CD4-positive, alpha-beta memory T cell (primary cell): ENCODE measurements around the gene CACNA1C. TPM values are rescaled to one million over a fixed set of nuclear protein-coding genes. Genes with fewer than 3 reads are reported as not detected.

Source experiments
- CTCF ChIA-PET: fragments of 350-600 bp; sonication (Branson Sonifier 250); formaldehyde crosslinking; loops from one replicate; lab custom pipeline; 2021; ENCODE audit warnings: inconsistent platforms; ENCODE audit not compliant: partially characterized antibody; lab: Charles Lee
- POLR2A ChIA-PET: fragments of 350-600 bp; sonication (Branson Sonifier 250); formaldehyde crosslinking; loops from one replicate; lab custom pipeline; 2021; ENCODE audit not compliant: partially characterized antibody; lab: Charles Lee
- DNase-seq, 5 donors: peaks; one replicate each; pipeline versions ENCODE4 v3.0.0 to v3.0.0-alpha.2; 2020 to 2022; ENCODE audit warnings: mixed read lengths in 1 of 5
- H3K27ac ChIP-seq: one replicate; pipeline ENCODE4 v1.7.0; 2013; ENCODE audit warnings: low read depth, low read length
- H3K27me3 ChIP-seq: 2 replicates; pipeline ENCODE4 v1.7.0; 2013; ENCODE audit warnings: mild to moderate bottlenecking, low read length, moderate library complexity; ENCODE audit not compliant: insufficient read depth
- H3K36me3 ChIP-seq: 2 replicates; pipeline ENCODE4 v1.7.0; 2013; ENCODE audit warnings: mild to moderate bottlenecking, low read length, moderate library complexity; ENCODE audit not compliant: insufficient read depth
- H3K4me1 ChIP-seq: 2 replicates; pipeline ENCODE4 v1.7.0; 2013; ENCODE audit warnings: mild to moderate bottlenecking, low read length, moderate library complexity; ENCODE audit not compliant: insufficient read depth
- H3K4me3 ChIP-seq, 2 donors: one replicate each; pipeline ENCODE4 v1.7.0; 2013; ENCODE audit warnings: low read length in 2 of 2, mild to moderate bottlenecking in 1 of 2
- H3K9me3 ChIP-seq, 2 donors: one replicate each; pipeline ENCODE4 v1.7.0; 2013; ENCODE audit warnings: low read length in 2 of 2, control low read depth in 1 of 2; ENCODE audit not compliant: control insufficient read depth in 1 of 2
- H3K27ac Mint-ChIP-seq, 7 donors: one replicate each; pipeline ENCODE4 v1.8.0; 2020 to 2021; ENCODE audit warnings: mixed read lengths in 7 of 7, mild to moderate bottlenecking in 6 of 7, inconsistent platforms in 3 of 7, moderate library complexity in 3 of 7
- H3K27me3 Mint-ChIP-seq, 2 donors: one replicate each; pipeline ENCODE4 v1.8.0; 2020 to 2021; ENCODE audit warnings: mixed read lengths in 2 of 2
- H3K36me3 Mint-ChIP-seq, 2 donors: one replicate each; pipeline ENCODE4 v1.8.0; 2020 to 2021; ENCODE audit warnings: mixed read lengths in 2 of 2, inconsistent platforms in 1 of 2, mild to moderate bottlenecking in 1 of 2
- H3K4me1 Mint-ChIP-seq, 4 donors: one replicate each; pipeline ENCODE4 v1.8.0; 2020 to 2021; ENCODE audit warnings: mixed read lengths in 4 of 4, mild to moderate bottlenecking in 1 of 4
- H3K4me3 Mint-ChIP-seq, 8 donors: one replicate each; pipeline ENCODE4 v1.8.0; 2020 to 2021; ENCODE audit warnings: mixed read lengths in 8 of 8, mild to moderate bottlenecking in 7 of 8, moderate library complexity in 6 of 8, inconsistent platforms in 3 of 8
- H3K9me3 Mint-ChIP-seq, 8 donors: one replicate each; pipeline ENCODE4 v1.8.0; 2020 to 2021; ENCODE audit warnings: mixed read lengths in 8 of 8, mild to moderate bottlenecking in 5 of 8, inconsistent platforms in 3 of 8, moderate library complexity in 1 of 8
- intact Hi-C: fragments of 100-400 bp; cut with micrococcal nuclease; formaldehyde crosslinking; loops from one replicate; pipeline ENCODE4 v1.15.1; 2023
- polyA plus RNA-seq, 2 donors: library from polyadenylated mRNA; unstranded; fragments of 300-500 nt; fragmentation: Illumina TruSeq; gene quantifications; one replicate each; pipeline ENCODE4 v1.2.3, GENCODE V29; 2021
- total RNA-seq, 2 experiments: library from RNA; stranded (reverse); gene quantifications; one replicate each; pipeline ENCODE4 v1.2.3, GENCODE V29; 2021

The CACNA1C gene
- total and polyA plus RNA-seq, 4 experiments from 2014 or later = 0.05 to 0.21 (median 0.07) TPM

GRCh38 chr12:2047752-2048151, 5.0 kb upstream of the CACNA1C start:
- H3K9me3 Mint-ChIP-seq = peaks cover 0 to 1% (median 0%) of the 10 kb centered on the region in 8 donors
- no peak overlapping the region for H3K4me3 Mint-ChIP-seq
- H3K36me3 Mint-ChIP-seq = no peaks in the 10 kb centered on the region
- DNase-seq = no peak
- peaks cover 34 to 52% of the 10 kb centered on the region in 2 donors for H3K27me3 Mint-ChIP-seq
- ChIA-PET POLR2A (no interaction called here), CTCF (interaction anchor here (1.6 kb wide), 1 partner anchor 13 kb away, joined by 7 read pairs; no protein-coding TSS in a partner anchor)
- no peaks in the 10 kb centered on the region for H3K9me3 ChIP-seq
- no peak overlapping the region for H3K27ac ChIP-seq
- H3K27me3 ChIP-seq = peaks cover 27% of the 10 kb centered on the region
- peaks cover 5 to 15% (median 10%) of the 10 kb centered on the region in 4 donors for H3K4me1 Mint-ChIP-seq
- H3K4me3 ChIP-seq = no peak overlapping the region
- no peak overlapping the region for H3K27ac Mint-ChIP-seq
- intact Hi-C loops = no loop called here
- no peaks in the 10 kb centered on the region for H3K36me3 ChIP-seq
- peaks cover 6% of the 10 kb centered on the region for H3K4me1 ChIP-seq

GRCh38 chr12:2049604-2050540, 2.9 kb upstream of the CACNA1C start:
- POLR2A ChIA-PET = interaction anchor here (0.6 kb wide), 1 partner anchor 577 kb away, joined by 3 read pairs; no protein-coding TSS in a partner anchor
- intact Hi-C loops = no loop called here
- peaks cover 43 to 55% of the 10 kb centered on the region in 2 donors for H3K27me3 Mint-ChIP-seq
- H3K4me3 Mint-ChIP-seq = peak overlapping the region in 1 of 8 donors; percentile 7
- peak overlapping the region in 1 of 7 donors; percentile 14 for H3K27ac Mint-ChIP-seq
- Histone ChIP-seq H3K9me3 (no peaks in the 10 kb centered on the region), H3K4me1 (peaks cover 6% of the 10 kb centered on the region), H3K27me3 (peaks cover 30% of the 10 kb centered on the region), H3K36me3 (no peaks in the 10 kb centered on the region), H3K4me3 (no peak overlapping the region), H3K27ac (no peak overlapping the region)
- DNase-seq = no peak
- H3K4me1 Mint-ChIP-seq = peaks cover 13 to 27% (median 20%) of the 10 kb centered on the region in 4 donors
- no peaks in the 10 kb centered on the region for H3K36me3 Mint-ChIP-seq
- CTCF ChIA-PET = interaction anchor here (1.7 kb wide), 1 partner anchor 16 kb away, joined by 7 read pairs; no protein-coding TSS in a partner anchor
- H3K9me3 Mint-ChIP-seq = peaks cover 0 to 1% (median 0%) of the 10 kb centered on the region in 8 donors

- no peak overlapping the region for H3K27ac Mint-ChIP-seq
- no peaks in the 10 kb centered on the region for H3K36me3 Mint-ChIP-seq
- Histone ChIP-seq H3K27me3 (peaks cover 37% of the 10 kb centered on the region), H3K9me3 (no peaks in the 10 kb centered on the region), H3K4me3 (no peak overlapping the region), H3K36me3 (no peaks in the 10 kb centered on the region), H3K4me1 (peaks cover 6% of the 10 kb centered on the region), H3K27ac (no peak overlapping the region)
- H3K27me3 Mint-ChIP-seq = peaks cover 53 to 67% of the 10 kb centered on the region in 2 donors
- H3K4me1 Mint-ChIP-seq = peaks cover 13 to 27% (median 20%) of the 10 kb centered on the region in 4 donors
- intact Hi-C loops = no loop called here
- H3K4me3 Mint-ChIP-seq = peak overlapping the region; percentile 49 to 81 (median 76)
- no peak for DNase-seq
- peaks cover 0 to 1% (median 0%) of the 10 kb centered on the region in 8 donors for H3K9me3 Mint-ChIP-seq
- ChIA-PET CTCF (no interaction called here), POLR2A (no interaction called here)
Measured at GRCh38 chr12:2051700-2052621, 826 bp upstream of the CACNA1C start.

GRCh38 chr12:2053691-2054090, 904 bp downstream of the CACNA1C start:
- Histone ChIP-seq H3K36me3 (no peaks in the 10 kb centered on the region), H3K27me3 (peaks cover 37% of the 10 kb centered on the region), H3K4me1 (peaks cover 6% of the 10 kb centered on the region), H3K27ac (no peak overlapping the region), H3K4me3 (peak overlapping the region in 1 of 2 donors; percentile 45), H3K9me3 (no peaks in the 10 kb centered on the region)
- DNase-seq = no peak
- intact Hi-C loops = no loop called here
- H3K9me3 Mint-ChIP-seq = peaks cover 0 to 1% (median 0%) of the 10 kb centered on the region in 8 donors
- no peak overlapping the region for H3K4me3 Mint-ChIP-seq
- H3K27me3 Mint-ChIP-seq = peaks cover 51 to 57% of the 10 kb centered on the region in 2 donors
- CTCF ChIA-PET = no interaction called here
- H3K36me3 Mint-ChIP-seq = no peaks in the 10 kb centered on the region
- POLR2A ChIA-PET = no interaction called here
- no peak overlapping the region for H3K27ac Mint-ChIP-seq
- peaks cover 13 to 27% (median 20%) of the 10 kb centered on the region in 4 donors for H3K4me1 Mint-ChIP-seq

- H3K4me3 ChIP-seq = no peak overlapping the region
- H3K36me3 ChIP-seq = no peaks in the 10 kb centered on the region
- ChIA-PET CTCF (no interaction called here), POLR2A (interaction anchor here (0.6 kb wide), 1 partner anchor 9 kb away, joined by 4 read pairs; no protein-coding TSS in a partner anchor)
- H3K9me3 Mint-ChIP-seq = peaks cover 0 to 1% (median 0%) of the 10 kb centered on the region in 8 donors
- H3K4me1 ChIP-seq = peaks cover 6% of the 10 kb centered on the region
- H3K9me3 ChIP-seq = no peaks in the 10 kb centered on the region
- intact Hi-C loops = no loop called here
- peak overlapping the region; percentile 58 to 84 (median 69) for H3K4me3 Mint-ChIP-seq
- H3K36me3 Mint-ChIP-seq = no peaks in the 10 kb centered on the region
- no peak for DNase-seq
- peaks cover 37% of the 10 kb centered on the region for H3K27me3 ChIP-seq
- H3K27ac Mint-ChIP-seq = peak overlapping the region in 2 of 7 donors; percentile 10 to 62
- H3K27me3 Mint-ChIP-seq = peaks cover 47 to 52% of the 10 kb centered on the region in 2 donors
- peaks cover 13 to 27% (median 20%) of the 10 kb centered on the region in 4 donors for H3K4me1 Mint-ChIP-seq
- no peak overlapping the region for H3K27ac ChIP-seq
Measured at GRCh38 chr12:2054091-2055018, 1.6 kb downstream of the CACNA1C start.

GRCh38 chr12:2057041-2057794, 4.4 kb downstream of the CACNA1C start:
- H3K27ac Mint-ChIP-seq = no peak overlapping the region
- H3K36me3 Mint-ChIP-seq = no peaks in the 10 kb centered on the region
- H3K27me3 Mint-ChIP-seq = peaks cover 25 to 30% of the 10 kb centered on the region in 2 donors
- CTCF ChIA-PET = interaction anchor here (1.0 kb wide), 1 partner anchor 21 kb away, joined by 3 read pairs; no protein-coding TSS in a partner anchor
- intact Hi-C loops = no loop called here
- H3K4me1 Mint-ChIP-seq = peaks cover 7 to 14% (median 10%) of the 10 kb centered on the region in 4 donors
- peaks cover under 1% of the 10 kb centered on the region for H3K4me1 ChIP-seq
- no peaks in the 10 kb centered on the region for H3K9me3 Mint-ChIP-seq
- H3K4me3 ChIP-seq = no peak overlapping the region
- POLR2A ChIA-PET = no interaction called here
- no peaks in the 10 kb centered on the region for H3K9me3 ChIP-seq
- no peaks in the 10 kb centered on the region for H3K36me3 ChIP-seq
- H3K4me3 Mint-ChIP-seq = no peak overlapping the region
- H3K27me3 ChIP-seq = peaks cover 15% of the 10 kb centered on the region
- DNase-seq = no peak
- no peak overlapping the region for H3K27ac ChIP-seq
